Measurements from ENCODE around the gene MCCC2.
"Not testable (repeated sequence)": the region's sequence is repeated elsewhere in the genome, so short reads cannot be mapped to it uniquely, and the experiment has no call there.

Gene MCCC2

GRCh38 chr5:71597001-71597400 lies 9.9 kb downstream of the MCCC2 start:
- DNase-seq (ENCODE audit: low read depth in 2 of 2) = no peak

- DNase-seq (ENCODE audit: low read depth in 2 of 2) = no peak
These were observed 13.6 kb downstream of the MCCC2 start for GRCh38 chr5:71600783-71601182.

- peak; percentile 60 to 67 for DNase-seq (ENCODE audit: low read depth in 2 of 2)
These were observed 14.3 kb downstream of the MCCC2 start for GRCh38 chr5:71601222-71602026.

GRCh38 chr5:71609916-71610315 lies 22.8 kb downstream of the MCCC2 start:
- DNase-seq (ENCODE audit: low read depth in 2 of 2) = not testable (repeated sequence)

- DNase-seq (ENCODE audit: low read depth in 2 of 2) = no peak
These were observed 28.7 kb downstream of the MCCC2 start for GRCh38 chr5:71615809-71616208.

- DNase-seq (ENCODE audit: low read depth in 2 of 2) = no peak
These were observed 33.5 kb downstream of the MCCC2 start for GRCh38 chr5:71620630-71621029.

GRCh38 chr5:71621268-71621667 lies 34.1 kb downstream of the MCCC2 start:
- DNase-seq (ENCODE audit: low read depth in 2 of 2) = no peak

- no peak for DNase-seq (ENCODE audit: low read depth in 2 of 2)
These were observed 34.6 kb downstream of the MCCC2 start for GRCh38 chr5:71621741-71622140.

- DNase-seq (ENCODE audit: low read depth in 2 of 2) = no peak
These were observed 36.2 kb downstream of the MCCC2 start for GRCh38 chr5:71623221-71623794.

- DNase-seq (ENCODE audit: low read depth in 2 of 2) = no peak
These were observed 42.8 kb downstream of the MCCC2 start for GRCh38 chr5:71629950-71630349.

- DNase-seq (ENCODE audit: low read depth in 2 of 2) = no peak
These were observed 43.9 kb downstream of the MCCC2 start for GRCh38 chr5:71631070-71631469.

GRCh38 chr5:71632168-71632567 lies 45.0 kb downstream of the MCCC2 start:
- DNase-seq (ENCODE audit: low read depth in 2 of 2) = no peak

GRCh38 chr5:71633255-71634155 lies 46.4 kb downstream of the MCCC2 start:
- no peak for DNase-seq (ENCODE audit: low read depth in 2 of 2)

- DNase-seq (ENCODE audit: low read depth in 2 of 2) = no peak
These were observed 50.0 kb downstream of the MCCC2 start for GRCh38 chr5:71637133-71637532.

GRCh38 chr5:71640408-71640807 lies 53.3 kb downstream of the MCCC2 start:
- DNase-seq (ENCODE audit: low read depth in 2 of 2) = no peak

GRCh38 chr5:71645030-71645429 lies 57.9 kb downstream of the MCCC2 start:
- no peak for DNase-seq (ENCODE audit: low read depth in 2 of 2)

- DNase-seq (ENCODE audit: low read depth in 2 of 2) = not testable (repeated sequence)
These were observed 63.8 kb downstream of the MCCC2 start for GRCh38 chr5:71650940-71651339.

- peak; percentile 29 to 35 for DNase-seq (ENCODE audit: low read depth in 2 of 2)
These were observed 64.4 kb downstream of the MCCC2 start for GRCh38 chr5:71651579-71651978.

GRCh38 chr5:71652349-71652748 lies 65.2 kb downstream of the MCCC2 start:
- DNase-seq (ENCODE audit: low read depth in 2 of 2) = no peak

- DNase-seq (ENCODE audit: low read depth in 2 of 2) = no peak
These were observed 65.8 kb downstream of the MCCC2 start for GRCh38 chr5:71652803-71653543.

GRCh38 chr5:71658916-71659662 lies 71.9 kb downstream of the MCCC2 start:
- DNase-seq (ENCODE audit: low read depth in 2 of 2) = no peak

All from stimulated activated CD4-positive, alpha-beta T cell treated with anti-CD3 and anti-CD28 coated beads, Interleukin-15, amount 100 ng/mL, for 48 hours (primary cell).